Measurements from ENCODE around the gene MYLK. TPM values are rescaled to one million over a fixed set of nuclear protein-coding genes. Genes with fewer than 3 reads are reported as not detected.

The MYLK gene
- total and polyA plus RNA-seq, 9 of the 15 experiments (the other 6 are each of a cell fraction or from before 2014, with no cell fraction given), result 0.11 to 0.53 (median 0.18) TPM; not detected in 2

DNA sequence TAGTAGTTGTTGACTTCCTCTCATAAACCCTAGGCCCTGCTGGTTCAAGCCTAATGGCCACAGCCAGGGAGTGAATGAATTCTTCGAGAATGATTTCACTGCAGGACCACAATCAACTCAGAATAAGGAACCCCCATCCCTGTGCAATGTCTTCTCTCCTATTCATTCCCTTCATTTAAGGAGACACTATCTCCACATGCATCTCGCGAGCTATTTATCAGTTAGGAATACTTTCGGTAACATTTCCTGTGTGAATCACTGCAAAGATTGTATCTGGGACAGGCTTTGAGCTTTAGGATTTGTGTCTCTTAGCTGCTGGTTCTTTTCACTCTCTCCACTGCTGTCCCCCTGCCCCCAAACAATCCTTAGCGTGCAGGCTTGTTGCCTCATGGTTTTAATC, 94.4 kb downstream of the MYLK start (continued):
- TF ChIP-seq, protein P1, sequence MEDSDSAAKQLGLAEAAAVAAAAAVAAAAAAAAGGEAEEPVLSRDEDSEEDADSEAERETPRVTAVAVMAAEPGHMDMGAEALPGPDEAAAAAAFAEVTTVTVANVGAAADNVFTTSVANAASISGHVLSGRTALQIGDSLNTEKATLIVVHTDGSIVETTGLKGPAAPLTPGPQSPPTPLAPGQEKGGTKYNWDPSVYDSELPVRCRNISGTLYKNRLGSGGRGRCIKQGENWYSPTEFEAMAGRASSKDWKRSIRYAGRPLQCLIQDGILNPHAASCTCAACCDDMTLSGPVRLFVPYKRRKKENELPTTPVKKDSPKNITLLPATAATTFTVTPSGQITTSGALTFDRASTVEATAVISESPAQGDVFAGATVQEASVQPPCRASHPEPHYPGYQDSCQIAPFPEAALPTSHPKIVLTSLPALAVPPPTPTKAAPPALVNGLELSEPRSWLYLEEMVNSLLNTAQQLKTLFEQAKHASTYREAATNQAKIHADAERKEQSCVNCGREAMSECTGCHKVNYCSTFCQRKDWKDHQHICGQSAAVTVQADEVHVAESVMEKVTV (CRISPR knock-in tag; IDR thresholded peaks at IDR 0.05), result no peak
- TF ChIP-seq, protein P2, sequence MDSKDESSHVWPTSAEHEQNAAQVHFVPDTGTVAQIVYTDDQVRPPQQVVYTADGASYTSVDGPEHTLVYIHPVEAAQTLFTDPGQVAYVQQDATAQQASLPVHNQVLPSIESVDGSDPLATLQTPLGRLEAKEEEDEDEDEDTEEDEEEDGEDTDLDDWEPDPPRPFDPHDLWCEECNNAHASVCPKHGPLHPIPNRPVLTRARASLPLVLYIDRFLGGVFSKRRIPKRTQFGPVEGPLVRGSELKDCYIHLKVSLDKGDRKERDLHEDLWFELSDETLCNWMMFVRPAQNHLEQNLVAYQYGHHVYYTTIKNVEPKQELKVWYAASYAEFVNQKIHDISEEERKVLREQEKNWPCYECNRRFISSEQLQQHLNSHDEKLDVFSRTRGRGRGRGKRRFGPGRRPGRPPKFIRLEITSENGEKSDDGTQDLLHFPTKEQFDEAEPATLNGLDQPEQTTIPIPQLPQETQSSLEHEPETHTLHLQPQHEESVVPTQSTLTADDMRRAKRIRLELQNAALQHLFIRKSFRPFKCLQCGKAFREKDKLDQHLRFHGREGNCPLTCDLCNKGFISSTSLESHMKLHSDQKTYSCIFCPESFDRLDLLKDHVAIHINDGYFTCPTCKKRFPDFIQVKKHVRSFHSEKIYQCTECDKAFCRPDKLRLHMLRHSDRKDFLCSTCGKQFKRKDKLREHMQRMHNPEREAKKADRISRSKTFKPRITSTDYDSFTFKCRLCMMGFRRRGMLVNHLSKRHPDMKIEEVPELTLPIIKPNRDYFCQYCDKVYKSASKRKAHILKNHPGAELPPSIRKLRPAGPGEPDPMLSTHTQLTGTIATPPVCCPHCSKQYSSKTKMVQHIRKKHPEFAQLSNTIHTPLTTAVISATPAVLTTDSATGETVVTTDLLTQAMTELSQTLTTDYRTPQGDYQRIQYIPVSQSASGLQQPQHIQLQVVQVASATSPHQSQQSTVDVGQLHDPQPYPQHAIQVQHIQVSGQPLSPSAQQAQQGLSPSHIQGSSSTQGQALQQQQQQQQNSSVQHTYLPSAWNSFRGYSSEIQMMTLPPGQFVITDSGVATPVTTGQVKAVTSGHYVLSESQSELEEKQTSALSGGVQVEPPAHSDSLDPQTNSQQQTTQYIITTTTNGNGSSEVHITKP (IDR thresholded peaks at IDR 0.05; ENCODE audit: partially characterized antibody), result no peak

DNA sequence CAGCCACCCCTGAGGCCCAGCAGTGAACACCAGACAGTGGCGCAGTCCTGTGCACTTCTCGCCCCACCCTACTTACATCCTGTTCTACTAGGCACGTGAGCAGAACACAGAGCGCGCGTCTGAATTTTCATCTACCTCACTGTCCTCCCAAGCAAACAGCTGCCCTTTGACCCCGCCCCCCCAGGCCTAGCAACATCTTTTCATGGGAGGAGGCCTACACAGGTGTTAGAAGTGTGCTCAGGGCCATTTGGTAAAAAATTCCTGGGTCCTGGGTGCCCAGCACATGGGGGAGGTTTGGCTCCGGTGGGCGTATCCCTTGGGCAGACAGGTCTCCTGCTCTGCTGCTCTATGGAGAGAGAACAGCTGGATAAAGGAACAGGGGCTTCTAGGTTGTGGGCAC, 95.0 kb downstream of the MYLK start:
- Histone ChIP-seq H3K36me3 (ENCODE audit: control insufficient read depth, insufficient read depth, low read length) (no peaks in the 10 kb centered on the region), H3K27ac (ENCODE audit: extremely low read depth, low read depth, low read length) (no peak overlapping the region), H3K27me3 (ENCODE audit: control insufficient read depth in 2 of 2, insufficient read depth in 2 of 2, low read length in 2 of 2) (peaks cover 0 to 15% of the 10 kb centered on the region in 2 experiments; a peak in 3 of 5 replicates), H2AFZ (ENCODE audit: low read depth, low read length) (no peak overlapping the region), H3K9me1 (ENCODE audit: control insufficient read depth, insufficient read depth, low read length) (no peaks in the 10 kb centered on the region), H4K20me1 (replicated peaks; ENCODE audit: control insufficient read depth, insufficient read depth, low read length) (no peaks in the 10 kb centered on the region), H3K4me2 (ENCODE audit: insufficient read depth, low read length) (no peak overlapping the region), H3K9ac (ENCODE audit: insufficient read depth in 1 of 2, low read depth in 2 of 2, low read length in 2 of 2) (no peak overlapping the region), H3K9me3 (replicated peaks; ENCODE audit: control insufficient read depth, insufficient read depth, low read depth, low read length) (no peaks in the 10 kb centered on the region), H3K79me2 (ENCODE audit: control insufficient read depth, insufficient read depth, low read length) (no peaks in the 10 kb centered on the region), H3K4me1 (replicated peaks in 1 of 2; ENCODE audit: control insufficient read depth in 2 of 2, insufficient read depth in 2 of 2, low read length in 2 of 2) (no peaks in the 10 kb centered on the region), H3K4me3 (no peak overlapping the region)
- POLR2A ChIA-PET, result no interaction called here
- ATAC-seq (no peak), FAIRE-seq (no peak), DNase-seq (ENCODE audit: extremely low read depth in 1 of 4, low spot score in 3 of 4) (no peak)
- in situ Hi-C loops (cut with MboI) (no loop called here), intact Hi-C loops (cut with micrococcal nuclease) (no loop called here)
- CTCF ChIA-PET (ENCODE audit: low intra/inter-chr PET ratio), result no interaction called here
- no TSS peak for BruUV-seq (replicated peaks)
- WGBS (ENCODE audit: insufficient coverage, low coverage, missing lambda C conversion rate), result 15% methylated on average over 7 of the region's 9 CpGs
- TF ChIP-seq ZNF76 (CRISPR knock-in tag; IDR thresholded peaks at IDR 0.05; ENCODE audit: borderline replicate concordance) (no peak), NR2C2 (CRISPR knock-in tag; IDR thresholded peaks at IDR 0.05) (no peak), NR2C2 (tag; IDR thresholded peaks at IDR 0.05) (no peak), NELFE (IDR thresholded peaks at IDR 0.05; ENCODE audit: insufficient read depth, insufficient read length) (no peak), ZNF23 (CRISPR knock-in tag; IDR thresholded peaks at IDR 0.05) (no peak)
- TF ChIP-seq, protein P3, sequence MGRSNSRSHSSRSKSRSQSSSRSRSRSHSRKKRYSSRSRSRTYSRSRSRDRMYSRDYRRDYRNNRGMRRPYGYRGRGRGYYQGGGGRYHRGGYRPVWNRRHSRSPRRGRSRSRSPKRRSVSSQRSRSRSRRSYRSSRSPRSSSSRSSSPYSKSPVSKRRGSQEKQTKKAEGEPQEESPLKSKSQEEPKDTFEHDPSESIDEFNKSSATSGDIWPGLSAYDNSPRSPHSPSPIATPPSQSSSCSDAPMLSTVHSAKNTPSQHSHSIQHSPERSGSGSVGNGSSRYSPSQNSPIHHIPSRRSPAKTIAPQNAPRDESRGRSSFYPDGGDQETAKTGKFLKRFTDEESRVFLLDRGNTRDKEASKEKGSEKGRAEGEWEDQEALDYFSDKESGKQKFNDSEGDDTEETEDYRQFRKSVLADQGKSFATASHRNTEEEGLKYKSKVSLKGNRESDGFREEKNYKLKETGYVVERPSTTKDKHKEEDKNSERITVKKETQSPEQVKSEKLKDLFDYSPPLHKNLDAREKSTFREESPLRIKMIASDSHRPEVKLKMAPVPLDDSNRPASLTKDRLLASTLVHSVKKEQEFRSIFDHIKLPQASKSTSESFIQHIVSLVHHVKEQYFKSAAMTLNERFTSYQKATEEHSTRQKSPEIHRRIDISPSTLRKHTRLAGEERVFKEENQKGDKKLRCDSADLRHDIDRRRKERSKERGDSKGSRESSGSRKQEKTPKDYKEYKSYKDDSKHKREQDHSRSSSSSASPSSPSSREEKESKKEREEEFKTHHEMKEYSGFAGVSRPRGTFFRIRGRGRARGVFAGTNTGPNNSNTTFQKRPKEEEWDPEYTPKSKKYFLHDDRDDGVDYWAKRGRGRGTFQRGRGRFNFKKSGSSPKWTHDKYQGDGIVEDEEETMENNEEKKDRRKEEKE (IDR thresholded peaks at IDR 0.05; ENCODE audit: borderline replicate concordance in 1 of 2, control insufficient read depth in 1 of 2, low read depth in 2 of 2, low read length in 1 of 2), result no peak
- TF ChIP-seq, protein P4, sequence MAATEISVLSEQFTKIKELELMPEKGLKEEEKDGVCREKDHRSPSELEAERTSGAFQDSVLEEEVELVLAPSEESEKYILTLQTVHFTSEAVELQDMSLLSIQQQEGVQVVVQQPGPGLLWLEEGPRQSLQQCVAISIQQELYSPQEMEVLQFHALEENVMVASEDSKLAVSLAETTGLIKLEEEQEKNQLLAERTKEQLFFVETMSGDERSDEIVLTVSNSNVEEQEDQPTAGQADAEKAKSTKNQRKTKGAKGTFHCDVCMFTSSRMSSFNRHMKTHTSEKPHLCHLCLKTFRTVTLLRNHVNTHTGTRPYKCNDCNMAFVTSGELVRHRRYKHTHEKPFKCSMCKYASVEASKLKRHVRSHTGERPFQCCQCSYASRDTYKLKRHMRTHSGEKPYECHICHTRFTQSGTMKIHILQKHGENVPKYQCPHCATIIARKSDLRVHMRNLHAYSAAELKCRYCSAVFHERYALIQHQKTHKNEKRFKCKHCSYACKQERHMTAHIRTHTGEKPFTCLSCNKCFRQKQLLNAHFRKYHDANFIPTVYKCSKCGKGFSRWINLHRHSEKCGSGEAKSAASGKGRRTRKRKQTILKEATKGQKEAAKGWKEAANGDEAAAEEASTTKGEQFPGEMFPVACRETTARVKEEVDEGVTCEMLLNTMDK (IDR thresholded peaks at IDR 0.05; ENCODE audit: borderline replicate concordance, insufficient read depth, low read depth, low read length, poor library complexity, severe bottlenecking), result no peak

All from K562 (cell line).